OCI-LY3 (cell line): ENCODE results near the gene HYAL3.

Experiments
- H2AFZ ChIP-seq: fragments of 200-600, 300-600 bp; shearing (Covaris generic); 2 replicates; pipeline ENCODE4 v1.6.0; 2014; ENCODE audit warnings: antibody characterized with exemption, low read depth, low read length
- H3K27ac ChIP-seq: fragments of 200-600, 300-600 bp; sonication (generic); 2 replicates; pipeline ENCODE4 v1.5.1; 2014; ENCODE audit warnings: mild to moderate bottlenecking, low read length, moderate library complexity, mixed read lengths
- H3K27me3 ChIP-seq: fragments of 200-600, 300-600 bp; sonication (generic); 2 replicates; pipeline ENCODE4 v1.6.1; 2014; ENCODE audit warnings: low read depth, low read length, mixed read lengths
- H3K36me3 ChIP-seq: fragments of 200-600, 300-600 bp; sonication (generic); replicated peaks from 2 replicates; pipeline ENCODE3; 2014; ENCODE audit warnings: low read depth, low read length, mixed read lengths
- H3K4me1 ChIP-seq: fragments of 300-600, 200-600 bp; sonication (generic); 2 replicates; pipeline ENCODE4 v1.6.1; 2014; ENCODE audit warnings: low read length, mixed read lengths
- H3K4me2 ChIP-seq: fragments of 200-600, 300-600 bp; sonication (generic); 2 replicates; pipeline ENCODE4 v1.6.1; 2014; ENCODE audit warnings: low read length, mixed read lengths
- H3K4me3 ChIP-seq: fragments of 300-600, 200-600 bp; sonication (generic); 2 replicates; pipeline ENCODE4 v1.5.1; 2014; ENCODE audit warnings: antibody characterized with exemption, mild to moderate bottlenecking, low read length, moderate library complexity
- H3K79me2 ChIP-seq: fragments of 300-600, 200-600 bp; shearing (Covaris generic); 2 replicates; pipeline ENCODE4 v1.6.1; 2014; ENCODE audit warnings: mild to moderate bottlenecking, low read length, mixed read lengths
- H3K9ac ChIP-seq: fragments of 300-600, 200-600 bp; shearing (Covaris generic); 2 replicates; pipeline ENCODE4 v1.6.0; 2014; ENCODE audit warnings: mild to moderate bottlenecking, low read length, moderate library complexity
- H3K9me3 ChIP-seq: fragments of 200-600, 300-600 bp; shearing (Covaris generic); 2 replicates; pipeline ENCODE4 v1.6.1; 2014; ENCODE audit warnings: low read length, mixed read lengths; ENCODE audit not compliant: insufficient read depth
- H4K20me1 ChIP-seq: fragments of 200-600, 300-600 bp; sonication (generic); 2 replicates; pipeline ENCODE4 v1.6.1; 2016; ENCODE audit warnings: low read length, mixed read lengths; ENCODE audit not compliant: insufficient read depth
- EZH2phosphoT487 ChIP-seq: fragments of 200-600 bp; shearing (Covaris generic); IDR thresholded peaks from 2 replicates; pipeline ENCODE4 v1.6.1; 2018; ENCODE audit warnings: antibody characterized with exemption, mixed run types, low read depth
- TF ChIP-seq, protein P1 (sequence below): fragments of 200-600, 300-600 bp; sonication (generic); IDR thresholded peaks from 2 replicates; pipeline ENCODE4 v1.5.1; 2014; ENCODE audit warnings: antibody characterized with exemption, low read length, low read depth

The HYAL3 gene

DNA sequence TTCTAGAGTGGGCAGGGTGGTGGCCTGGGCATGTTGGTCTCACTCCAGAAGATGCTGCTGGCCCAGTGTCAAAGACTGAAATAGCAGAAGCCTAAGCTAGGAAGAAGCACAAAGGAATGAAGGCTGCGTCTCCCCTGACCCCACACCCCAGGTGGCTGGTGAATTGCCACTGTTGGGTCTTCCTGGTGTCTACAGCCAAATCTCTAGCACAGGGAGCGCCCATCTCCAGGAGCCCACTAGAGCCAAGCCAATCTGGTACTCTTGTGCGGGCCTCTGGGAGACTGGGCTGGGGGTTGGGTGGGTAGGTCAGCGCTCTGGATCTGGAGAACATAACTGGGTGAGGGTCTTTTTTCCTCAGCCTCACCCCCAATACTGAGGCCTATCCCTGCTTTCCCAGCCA lies 27.9 kb upstream of the HYAL3 start:
- no peaks in the 10 kb centered on the region for H3K9me3 ChIP-seq
- H3K4me1 ChIP-seq, result peaks cover 24% of the 10 kb centered on the region
- H3K79me2 ChIP-seq, result peaks cover 29% of the 10 kb centered on the region
- TF ChIP-seq, protein P1, sequence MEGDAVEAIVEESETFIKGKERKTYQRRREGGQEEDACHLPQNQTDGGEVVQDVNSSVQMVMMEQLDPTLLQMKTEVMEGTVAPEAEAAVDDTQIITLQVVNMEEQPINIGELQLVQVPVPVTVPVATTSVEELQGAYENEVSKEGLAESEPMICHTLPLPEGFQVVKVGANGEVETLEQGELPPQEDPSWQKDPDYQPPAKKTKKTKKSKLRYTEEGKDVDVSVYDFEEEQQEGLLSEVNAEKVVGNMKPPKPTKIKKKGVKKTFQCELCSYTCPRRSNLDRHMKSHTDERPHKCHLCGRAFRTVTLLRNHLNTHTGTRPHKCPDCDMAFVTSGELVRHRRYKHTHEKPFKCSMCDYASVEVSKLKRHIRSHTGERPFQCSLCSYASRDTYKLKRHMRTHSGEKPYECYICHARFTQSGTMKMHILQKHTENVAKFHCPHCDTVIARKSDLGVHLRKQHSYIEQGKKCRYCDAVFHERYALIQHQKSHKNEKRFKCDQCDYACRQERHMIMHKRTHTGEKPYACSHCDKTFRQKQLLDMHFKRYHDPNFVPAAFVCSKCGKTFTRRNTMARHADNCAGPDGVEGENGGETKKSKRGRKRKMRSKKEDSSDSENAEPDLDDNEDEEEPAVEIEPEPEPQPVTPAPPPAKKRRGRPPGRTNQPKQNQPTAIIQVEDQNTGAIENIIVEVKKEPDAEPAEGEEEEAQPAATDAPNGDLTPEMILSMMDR, result no peak
- TF ChIP-seq EZH2phosphoT487, result no peak
- H3K36me3 ChIP-seq, result peaks cover 36% of the 10 kb centered on the region
- peak overlapping the region; percentile 81 for H3K9ac ChIP-seq
- H3K4me3 ChIP-seq, result peak overlapping the region; percentile 91
- H3K4me2 ChIP-seq, result peak overlapping the region; percentile 93
- no peak overlapping the region for H3K27ac ChIP-seq
- no peaks in the 10 kb centered on the region for H3K27me3 ChIP-seq
- H4K20me1 ChIP-seq, result no peaks in the 10 kb centered on the region
- H2AFZ ChIP-seq, result no peak overlapping the region

- TF ChIP-seq, protein P1, result no peak
- no peak for TF ChIP-seq EZH2phosphoT487
- H3K27me3 ChIP-seq, result no peaks in the 10 kb centered on the region
- H3K4me1 ChIP-seq, result peaks cover 28% of the 10 kb centered on the region
- no peak overlapping the region for H2AFZ ChIP-seq
- no peak overlapping the region for H3K4me3 ChIP-seq
- no peak overlapping the region for H3K4me2 ChIP-seq
- H3K79me2 ChIP-seq, result peaks cover 19% of the 10 kb centered on the region
- no peak overlapping the region for H3K9ac ChIP-seq
- H3K9me3 ChIP-seq, result no peaks in the 10 kb centered on the region
- no peaks in the 10 kb centered on the region for H4K20me1 ChIP-seq
- no peak overlapping the region for H3K27ac ChIP-seq
- peaks cover 27% of the 10 kb centered on the region for H3K36me3 ChIP-seq
These were observed 27.0 kb upstream of the HYAL3 start for GRCh38 chr3:50326182-50326541.

- H3K4me3 ChIP-seq, result no peak overlapping the region
- TF ChIP-seq, protein P1, result no peak
- TF ChIP-seq EZH2phosphoT487, result no peak
- peaks cover 21% of the 10 kb centered on the region for H3K36me3 ChIP-seq
These were observed 26.4 kb upstream of the HYAL3 start for GRCh38 chr3:50325497-50326181.

GRCh38 chr3:50325113-50325480 lies 25.9 kb upstream of the HYAL3 start:
- Histone ChIP-seq H3K79me2 (peaks cover 27% of the 10 kb centered on the region), H3K36me3 (peaks cover 16% of the 10 kb centered on the region), H3K9me3 (no peaks in the 10 kb centered on the region), H3K4me3 (no peak overlapping the region), H3K27me3 (no peaks in the 10 kb centered on the region), H3K9ac (no peak overlapping the region), H3K4me2 (no peak overlapping the region), H4K20me1 (no peaks in the 10 kb centered on the region), H2AFZ (no peak overlapping the region), H3K4me1 (peaks cover 31% of the 10 kb centered on the region), H3K27ac (no peak overlapping the region)
- TF ChIP-seq, protein P1, result no peak
- TF ChIP-seq EZH2phosphoT487, result no peak

More at GRCh38 chr3:50325497-50326181, 26.4 kb upstream of the HYAL3 start:
- Histone ChIP-seq H3K27ac (no peak overlapping the region), H3K27me3 (no peaks in the 10 kb centered on the region), H2AFZ (no peak overlapping the region), H3K4me1 (peaks cover 28% of the 10 kb centered on the region), H4K20me1 (no peaks in the 10 kb centered on the region), H3K4me2 (no peak overlapping the region), H3K79me2 (peaks cover 22% of the 10 kb centered on the region), H3K9me3 (no peaks in the 10 kb centered on the region), H3K9ac (no peak overlapping the region)
